Esophagus squamous epithelium (tissue), 5 donors: ENCODE results near the gene CD96. TPM values are rescaled to one million over a fixed set of nuclear protein-coding genes. Genes with fewer than 3 reads are reported as not detected.

ENCODE experiments used
- DNase-seq: peaks from one replicate; lab custom pipeline; 2025; lab: John Stamatoyannopoulos, UW
- H3K27ac ChIP-seq, 4 donors: fragments of 200-600 bp; sonication (generic); one replicate each; pipeline ENCODE4 v1.5.1; 2016 to 2019; ENCODE audit warnings: mild to moderate bottlenecking in 1 of 4
- H3K27me3 ChIP-seq, 4 donors: fragments of 200-600 bp; sonication (generic); 1 replicate in 3 of 4; 2 replicates in 1 of 4; pipeline versions ENCODE4 v1.5.1 to v1.6.0; 2017 to 2021; ENCODE audit warnings: antibody characterized with exemption in 1 of 4
- H3K36me3 ChIP-seq, 3 donors: fragments of 200-600 bp; sonication (generic); one replicate each; pipeline ENCODE4 v1.5.1; 2016 to 2019
- H3K4me1 ChIP-seq, 3 donors: fragments of 200-600 bp; sonication (generic); one replicate each; pipeline ENCODE4 v1.5.1; 2017 to 2019
- H3K4me3 ChIP-seq, 4 donors: fragments of 200-600 bp; sonication (generic); 1 replicate in 3 of 4; 2 replicates in 1 of 4; pipeline ENCODE4 v1.5.1; 2016 to 2019; ENCODE audit warnings: mild to moderate bottlenecking in 2 of 4, moderate library complexity in 1 of 4
- H3K9me3 ChIP-seq, 3 donors: fragments of 200-600 bp; sonication (generic); one replicate each; pipeline ENCODE4 v1.5.1; 2016 to 2019
- POLR2A ChIP-seq, 4 donors: fragments of 450-650 bp; IDR thresholded peaks; one replicate each; pipeline ENCODE4 v1.6.1; 2017; ENCODE audit warnings: antibody characterized with exemption in 4 of 4, mild to moderate bottlenecking in 4 of 4, moderate library complexity in 3 of 4
- WGBS, 2 donors: methylation state at CpG; one replicate each; pipeline ENCODE4 v1.1.5; 2018; 5-methylcytosine and 5-hydroxymethylcytosine counted together
- intact Hi-C: fragments of 100-400 bp; cut with DNase I; formaldehyde crosslinking; loops from one replicate; pipeline ENCODE4 v1.15.0; 2022
- total RNA-seq, 4 donors: library from RNA; depleted of rRNA; stranded (reverse); fragments of >200 nt; gene quantifications; one replicate each; pipeline ENCODE4 v1.1.0, GENCODE V29; 2016
- TF ChIP-seq, protein P1 (sequence below), 6 experiments: fragments of 450-650 bp in 4 of 6; fragments of 200-600 bp in 2 of 6; sonication (generic) in 2 of 6; IDR thresholded peaks; one replicate each; pipeline ENCODE4 v1.5.1; 2016 to 2019; ENCODE audit warnings: antibody characterized with exemption in 6 of 6, mild to moderate bottlenecking in 4 of 6, moderate library complexity in 4 of 6
- donor health status: DM: yes; HTN: yes; CAD: no.

CD96 gene
- total RNA-seq, 4 donors from 2014 or later, result 2.4 to 6.9 (median 2.9) TPM

DNA sequence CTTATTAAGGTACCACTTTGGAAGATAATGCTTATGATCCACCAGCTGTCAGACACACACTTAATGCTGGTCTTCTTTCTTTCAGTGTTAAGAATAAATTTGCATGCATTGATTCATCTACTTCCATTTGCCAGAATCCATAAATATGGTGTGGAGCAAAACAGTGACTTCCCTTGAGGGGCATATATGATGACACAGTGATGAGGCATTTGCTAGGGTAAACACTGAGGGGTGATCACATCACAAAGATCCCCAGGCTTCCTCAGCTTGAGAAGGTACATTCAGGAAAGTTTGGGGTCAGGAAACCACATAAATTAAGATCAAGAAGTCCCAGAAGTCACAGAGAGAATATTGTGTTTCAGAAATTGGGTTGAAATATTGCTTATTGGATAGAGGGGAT lies 63.0 kb downstream of the CD96 start:
- H3K4me1 ChIP-seq, result peaks cover 0 to 11% (median 0%) of the 10 kb centered on the region in 3 donors
- no peak overlapping the region for H3K27ac ChIP-seq
- no peak overlapping the region for H3K4me3 ChIP-seq
- no peaks in the 10 kb centered on the region for H3K27me3 ChIP-seq
- no peaks in the 10 kb centered on the region for H3K9me3 ChIP-seq
- no peak for DNase-seq
- intact Hi-C loops, result no loop called here
- TF ChIP-seq, protein P1, sequence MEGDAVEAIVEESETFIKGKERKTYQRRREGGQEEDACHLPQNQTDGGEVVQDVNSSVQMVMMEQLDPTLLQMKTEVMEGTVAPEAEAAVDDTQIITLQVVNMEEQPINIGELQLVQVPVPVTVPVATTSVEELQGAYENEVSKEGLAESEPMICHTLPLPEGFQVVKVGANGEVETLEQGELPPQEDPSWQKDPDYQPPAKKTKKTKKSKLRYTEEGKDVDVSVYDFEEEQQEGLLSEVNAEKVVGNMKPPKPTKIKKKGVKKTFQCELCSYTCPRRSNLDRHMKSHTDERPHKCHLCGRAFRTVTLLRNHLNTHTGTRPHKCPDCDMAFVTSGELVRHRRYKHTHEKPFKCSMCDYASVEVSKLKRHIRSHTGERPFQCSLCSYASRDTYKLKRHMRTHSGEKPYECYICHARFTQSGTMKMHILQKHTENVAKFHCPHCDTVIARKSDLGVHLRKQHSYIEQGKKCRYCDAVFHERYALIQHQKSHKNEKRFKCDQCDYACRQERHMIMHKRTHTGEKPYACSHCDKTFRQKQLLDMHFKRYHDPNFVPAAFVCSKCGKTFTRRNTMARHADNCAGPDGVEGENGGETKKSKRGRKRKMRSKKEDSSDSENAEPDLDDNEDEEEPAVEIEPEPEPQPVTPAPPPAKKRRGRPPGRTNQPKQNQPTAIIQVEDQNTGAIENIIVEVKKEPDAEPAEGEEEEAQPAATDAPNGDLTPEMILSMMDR (IDR thresholded peaks at IDR 0.05), result no peak
- TF ChIP-seq POLR2A (IDR thresholded peaks at IDR 0.05), result no peak
- H3K36me3 ChIP-seq, result no peaks in the 10 kb centered on the region

DNA sequence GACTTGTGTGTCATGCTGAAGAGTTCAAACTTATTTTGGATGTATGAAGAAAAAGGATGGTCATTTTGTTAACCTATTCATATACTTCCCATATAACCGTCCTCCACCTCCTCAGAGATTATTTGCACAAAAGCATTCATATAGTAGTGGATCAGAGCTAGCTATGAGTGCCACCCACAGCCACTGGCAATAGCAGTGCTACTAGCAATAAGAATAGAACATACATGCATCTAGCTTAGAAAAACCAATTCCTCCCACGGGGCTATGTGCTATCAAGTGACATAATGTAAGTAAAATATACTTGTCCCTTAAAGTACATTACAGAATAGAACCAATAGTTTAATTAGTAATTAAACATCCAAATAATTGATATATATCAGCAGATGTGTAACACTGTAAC lies 63.5 kb downstream of the CD96 start:
- no peaks in the 10 kb centered on the region for H3K27me3 ChIP-seq
- peaks cover 0 to 16% (median 0%) of the 10 kb centered on the region in 3 donors for H3K4me1 ChIP-seq
- DNase-seq, result no peak
- H3K9me3 ChIP-seq, result no peaks in the 10 kb centered on the region
- H3K4me3 ChIP-seq, result no peak overlapping the region
- 66 to 70% methylated on average over 2 of the region's 2 CpGs for WGBS, 2 donors
- no peak overlapping the region for H3K27ac ChIP-seq
- TF ChIP-seq POLR2A (IDR thresholded peaks at IDR 0.05), result no peak
- TF ChIP-seq, protein P1 (IDR thresholded peaks at IDR 0.05), result no peak
- H3K36me3 ChIP-seq, result no peaks in the 10 kb centered on the region
- intact Hi-C loops, result no loop called here

DNA sequence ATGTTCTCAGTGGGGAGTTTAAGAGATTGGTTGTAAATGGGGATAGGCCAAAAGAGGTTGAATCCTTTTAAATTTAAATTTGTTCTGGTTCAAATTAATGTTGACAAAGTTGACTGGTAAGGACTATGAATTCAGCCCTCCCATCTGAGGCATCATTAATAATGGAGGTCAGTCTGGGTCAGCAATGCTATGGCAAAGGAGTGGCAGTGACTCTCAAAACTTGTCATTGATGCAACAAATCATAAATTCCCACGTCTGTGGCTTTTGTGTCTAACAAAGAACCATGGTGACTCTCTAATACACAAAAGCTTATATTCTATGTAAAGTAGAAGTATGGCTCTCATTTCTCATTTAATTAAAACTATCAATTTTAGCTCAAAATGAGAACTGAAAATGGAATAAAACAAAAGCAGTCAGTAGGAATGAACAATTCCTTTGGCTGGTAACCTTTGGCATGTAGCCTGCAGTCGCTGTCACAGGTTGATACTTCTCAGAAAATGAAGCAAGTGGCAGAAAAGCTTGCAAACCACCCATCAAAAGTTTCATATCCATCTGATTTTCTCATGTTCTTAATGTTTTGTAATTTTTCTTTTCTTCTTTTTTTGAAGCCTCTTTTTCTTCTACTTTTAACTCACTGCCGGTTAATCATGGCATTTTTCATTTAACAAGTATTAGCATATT lies 65.4 kb downstream of the CD96 start:
- WGBS, 2 donors, result 59 to 66% methylated on average over 3 of the region's 3 CpGs
- no peak overlapping the region for H3K27ac ChIP-seq
- intact Hi-C loops, result no loop called here
- TF ChIP-seq, protein P1 (IDR thresholded peaks at IDR 0.05), result no peak
- TF ChIP-seq POLR2A (IDR thresholded peaks at IDR 0.05), result no peak
- DNase-seq, result no peak
- no peak overlapping the region for H3K4me3 ChIP-seq
- no peaks in the 10 kb centered on the region for H3K36me3 ChIP-seq
- peaks cover 0 to 24% (median 4%) of the 10 kb centered on the region in 3 donors for H3K4me1 ChIP-seq
- no peaks in the 10 kb centered on the region for H3K27me3 ChIP-seq
- H3K9me3 ChIP-seq, result no peaks in the 10 kb centered on the region

DNA sequence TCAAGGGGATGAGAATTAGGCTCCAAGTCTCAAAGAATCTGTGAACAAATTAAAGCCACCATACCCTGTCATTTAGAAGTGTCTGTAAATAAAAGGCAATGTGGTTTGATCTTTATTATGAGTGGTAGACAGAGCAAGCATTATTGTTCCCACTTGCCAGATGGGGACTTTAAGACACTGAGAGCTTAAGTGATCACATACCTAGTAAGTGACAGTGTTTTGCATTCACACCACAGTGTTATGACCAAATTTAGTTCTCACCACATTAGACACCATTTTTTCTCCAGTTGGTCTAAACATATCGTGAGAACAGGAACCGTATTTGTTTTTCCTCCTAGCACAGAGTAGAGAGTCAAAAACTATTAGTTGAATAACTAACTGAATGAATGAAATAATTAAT lies 66.4 kb downstream of the CD96 start:
- intact Hi-C loops, result no loop called here
- Histone ChIP-seq H3K9me3 (no peaks in the 10 kb centered on the region), H3K4me1 (peaks cover 0 to 24% (median 4%) of the 10 kb centered on the region in 3 donors), H3K27me3 (no peaks in the 10 kb centered on the region), H3K4me3 (no peak overlapping the region), H3K27ac (no peak overlapping the region), H3K36me3 (no peaks in the 10 kb centered on the region)
- DNase-seq, result no peak
- TF ChIP-seq POLR2A (IDR thresholded peaks at IDR 0.05), result no peak
- TF ChIP-seq, protein P1 (IDR thresholded peaks at IDR 0.05), result no peak
- 64 to 89% methylated on average over 2 of the region's 2 CpGs for WGBS, 2 donors

DNA sequence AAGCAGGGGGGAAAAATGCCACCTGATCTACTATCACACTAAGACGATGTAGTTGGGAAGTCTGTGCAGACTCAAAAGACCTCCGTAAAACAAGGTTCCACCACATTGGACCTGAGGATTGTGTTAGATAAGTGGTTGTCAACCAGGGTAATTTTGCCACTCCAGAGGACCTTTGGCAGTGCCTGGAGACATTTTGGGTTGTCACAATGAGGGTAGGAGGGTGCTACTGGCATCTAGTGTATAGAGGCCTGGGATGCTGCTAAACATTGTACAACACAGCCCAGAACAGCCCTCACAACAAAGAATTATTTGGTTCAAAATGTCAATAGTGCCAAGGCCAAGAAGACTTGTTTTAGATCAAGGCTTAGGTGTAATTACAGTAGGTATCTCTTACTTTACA lies 67.7 kb downstream of the CD96 start:
- no peak overlapping the region for H3K4me3 ChIP-seq
- no peaks in the 10 kb centered on the region for H3K9me3 ChIP-seq
- DNase-seq, result no peak
- WGBS, 2 donors, result 87 to 88% methylated on average over 2 of the region's 2 CpGs
- H3K4me1 ChIP-seq, result peaks cover 0 to 20% (median 4%) of the 10 kb centered on the region in 3 donors
- no peaks in the 10 kb centered on the region for H3K36me3 ChIP-seq
- peak overlapping the region; percentile 41 to 76 (median 64) for H3K27ac ChIP-seq
- no peaks in the 10 kb centered on the region for H3K27me3 ChIP-seq
- intact Hi-C loops, result no loop called here
- TF ChIP-seq POLR2A (IDR thresholded peaks at IDR 0.05), result no peak
- TF ChIP-seq, protein P1 (IDR thresholded peaks at IDR 0.05), result no peak
